ENCODE results near the gene LY9. TPM values are rescaled to one million over a fixed set of nuclear protein-coding genes. Genes with fewer than 3 reads are reported as not detected.
"Not testable (repeated sequence)": the region's sequence is repeated elsewhere in the genome, so short reads cannot be mapped to it uniquely, and the experiment has no call there.

The LY9 gene
- total RNA-seq, 1 donor from 2014 or later, result 0.64 TPM

- DNase-seq (ENCODE audit: low spot score), result no peak
These were observed 22.9 kb upstream of the LY9 start for GRCh38 chr1:160773093-160773492.

GRCh38 chr1:160774886-160775719, 20.9 kb upstream of the LY9 start:
- no peak for DNase-seq (ENCODE audit: low spot score)

GRCh38 chr1:160776178-160776577, 19.8 kb upstream of the LY9 start:
- DNase-seq (ENCODE audit: low spot score), result no peak

- no peak for DNase-seq (ENCODE audit: low spot score)
These were observed 18.4 kb upstream of the LY9 start for GRCh38 chr1:160777486-160778089.

GRCh38 chr1:160778976-160779375, 17.0 kb upstream of the LY9 start:
- DNase-seq (ENCODE audit: low spot score), result no peak

- no peak for DNase-seq (ENCODE audit: low spot score)
These were observed 16.2 kb upstream of the LY9 start for GRCh38 chr1:160779626-160780397.

- DNase-seq (ENCODE audit: low spot score), result no peak
These were observed 15.6 kb upstream of the LY9 start for GRCh38 chr1:160780398-160780755.

GRCh38 chr1:160781186-160781766, 14.7 kb upstream of the LY9 start:
- no peak for DNase-seq (ENCODE audit: low spot score)

- DNase-seq (ENCODE audit: low spot score), result no peak
These were observed 13.9 kb upstream of the LY9 start for GRCh38 chr1:160781914-160782689.

- DNase-seq (ENCODE audit: low spot score), result not testable (repeated sequence)
These were observed 12.8 kb upstream of the LY9 start for GRCh38 chr1:160782988-160783765.

GRCh38 chr1:160789051-160789701, 6.8 kb upstream of the LY9 start:
- no peak for DNase-seq (ENCODE audit: low spot score)

- no peak for DNase-seq (ENCODE audit: low spot score)
These were observed 6.0 kb upstream of the LY9 start for GRCh38 chr1:160789702-160790611.

GRCh38 chr1:160794376-160794775, 1.6 kb upstream of the LY9 start:
- DNase-seq (ENCODE audit: low spot score), result no peak

GRCh38 chr1:160797271-160797709, 1.3 kb downstream of the LY9 start:
- no peak for DNase-seq (ENCODE audit: low spot score)

GRCh38 chr1:160797861-160798273, 1.9 kb downstream of the LY9 start:
- no peak for DNase-seq (ENCODE audit: low spot score)

GRCh38 chr1:160798439-160798838, 2.5 kb downstream of the LY9 start:
- DNase-seq (ENCODE audit: low spot score), result no peak

- DNase-seq (ENCODE audit: low spot score), result no peak
These were observed 3.7 kb downstream of the LY9 start for GRCh38 chr1:160799641-160800040.

- no peak for DNase-seq (ENCODE audit: low spot score)
These were observed 4.2 kb downstream of the LY9 start for GRCh38 chr1:160800142-160800541.
